IMR-90 (cell line): Measurements from ENCODE around the gene BMP10. TPM values are rescaled to one million over a fixed set of nuclear protein-coding genes. Genes with fewer than 3 reads are reported as not detected.

Experiments used
- ATAC-seq: fragments of 200-7000 bp; cut with Tn5 transposase; 2 replicates; pipeline ENCODE4 v1.9.1; 2020; ENCODE audit warnings: low read depth, mild to moderate bottlenecking, moderate library complexity
- BruUV-seq: library from RNA; stranded (reverse); fragments of 400-500 nt; replicated peaks from 2 replicates; lab custom pipeline; 2021; lab: Mats Ljungman, UMichigan
- CTCF ChIA-PET: fragments of 300-600 bp; formaldehyde crosslinking; extraction: SDS; loops from one replicate; lab custom pipeline; 2021; ENCODE audit warnings: antibody characterized with exemption; lab: Yijun Ruan, JAX
- POLR2A ChIA-PET: fragments of 300-600 bp; sonication (Branson Sonifier 250); formaldehyde crosslinking; loops from one replicate; lab custom pipeline; 2022; ENCODE audit warnings: antibody characterized with exemption; ENCODE audit not compliant: unreplicated experiment; lab: Charles Lee
- DNase-seq: peaks from one replicate; pipeline ENCODE4 v3.0.0; 2013
- H2AFZ ChIP-seq: replicated peaks from 2 replicates; pipeline ENCODE3; 2013; ENCODE audit warnings: low read length, mild to moderate bottlenecking; ENCODE audit not compliant: poor library complexity
- H2AK5ac ChIP-seq: 2 replicates; pipeline ENCODE4 v1.6.1; 2013; ENCODE audit warnings: low read depth, low read length, inconsistent platforms
- H2AK9ac ChIP-seq: replicated peaks from 2 replicates; pipeline ENCODE3; 2013; ENCODE audit warnings: mild to moderate bottlenecking, low read depth, low read length, moderate library complexity; ENCODE audit not compliant: poor library complexity
- H2BK120ac ChIP-seq: 2 replicates; pipeline ENCODE4 v1.6.1; 2013; ENCODE audit warnings: low read depth, low read length, inconsistent platforms
- H2BK15ac ChIP-seq: 3 replicates; pipeline ENCODE4 v1.6.1; 2013; ENCODE audit warnings: low read depth, low read length, inconsistent platforms
- H2BK20ac ChIP-seq: 2 replicates; pipeline ENCODE4 v1.6.1; 2013; ENCODE audit warnings: low read depth, mild to moderate bottlenecking, inconsistent platforms, low read length, moderate library complexity
- H2BK5ac ChIP-seq: 2 replicates; pipeline ENCODE4 v1.6.1; 2013; ENCODE audit warnings: mild to moderate bottlenecking, low read depth, low read length, inconsistent platforms; ENCODE audit not compliant: poor library complexity, severe bottlenecking
- H3K14ac ChIP-seq: replicated peaks from 2 replicates; pipeline ENCODE4 v1.6.1; 2013; ENCODE audit warnings: low read depth, low read length, inconsistent platforms
- H3K18ac ChIP-seq: 2 replicates; pipeline ENCODE4 v1.6.1; 2013; ENCODE audit warnings: low read depth, low read length, control low read depth
- H3K23ac ChIP-seq: 2 replicates; pipeline ENCODE4 v1.6.1; 2013; ENCODE audit warnings: low read depth, low read length, inconsistent platforms
- H3K27ac ChIP-seq: 2 replicates; pipeline ENCODE4 v1.5.1; 2013; ENCODE audit warnings: mild to moderate bottlenecking, control low read depth, low read length; ENCODE audit not compliant: insufficient read depth
- H3K27me3 ChIP-seq: 2 replicates; pipeline ENCODE4 v1.6.1; 2013; ENCODE audit warnings: low read length; ENCODE audit not compliant: control insufficient read depth, insufficient read depth
- H3K36me3 ChIP-seq: 2 replicates; pipeline ENCODE4 v1.6.1; 2013; ENCODE audit warnings: low read length, mixed read lengths; ENCODE audit not compliant: control insufficient read depth, insufficient read depth
- H3K4ac ChIP-seq: 2 replicates; pipeline ENCODE4 v1.6.1; 2013; ENCODE audit warnings: low read depth, low read length, inconsistent platforms
- H3K4me1 ChIP-seq: 2 replicates; pipeline ENCODE4 v1.6.1; 2013; ENCODE audit warnings: low read length, mixed read lengths; ENCODE audit not compliant: control insufficient read depth, insufficient read depth
- H3K4me2 ChIP-seq: 2 replicates; pipeline ENCODE4 v1.6.1; 2013; ENCODE audit warnings: low read depth, mild to moderate bottlenecking, control low read depth, low read length, moderate library complexity
- H3K4me3 ChIP-seq: 2 replicates; pipeline ENCODE4 v1.5.1; 2013; ENCODE audit warnings: low read depth, mild to moderate bottlenecking, control low read depth, low read length, moderate library complexity; ENCODE audit not compliant: insufficient read depth
- H3K56ac ChIP-seq: 2 replicates; pipeline ENCODE4 v1.6.1; 2013; ENCODE audit warnings: low read length, inconsistent platforms; ENCODE audit not compliant: insufficient read depth; ENCODE audit errors: extremely low read depth
- H3K79me1 ChIP-seq, 2 experiments: 2 replicates each; pipeline ENCODE4 v1.6.1; 2013; ENCODE audit warnings: low read length in 2 of 2, inconsistent platforms in 1 of 2, low read depth in 1 of 2
- H3K9ac ChIP-seq: 2 replicates; pipeline ENCODE4 v1.6.1; 2013; ENCODE audit warnings: low read depth, low read length, control low read depth
- H3K9me1 ChIP-seq: 2 replicates; pipeline ENCODE4 v1.6.1; 2013; ENCODE audit warnings: low read length, inconsistent platforms; ENCODE audit not compliant: insufficient read depth
- H3K9me3 ChIP-seq: 2 replicates; pipeline ENCODE4 v1.6.1; 2013; ENCODE audit warnings: low read length; ENCODE audit not compliant: control insufficient read depth, insufficient read depth
- H4K20me1 ChIP-seq: 2 replicates; pipeline ENCODE4 v1.6.1; 2013; ENCODE audit warnings: low read length, inconsistent platforms; ENCODE audit not compliant: insufficient read depth
- H4K5ac ChIP-seq: 2 replicates; pipeline ENCODE4 v1.6.1; 2013; ENCODE audit warnings: mild to moderate bottlenecking, low read depth, low read length, control low read depth
- H4K8ac ChIP-seq, 2 experiments: 2 replicates each; pipeline ENCODE4 v1.6.1; 2013; ENCODE audit warnings: low read depth in 2 of 2, low read length in 2 of 2, control low read depth in 1 of 2, inconsistent platforms in 1 of 2
- H4K91ac ChIP-seq: 2 replicates; pipeline ENCODE4 v1.6.1; 2013; ENCODE audit warnings: low read depth, low read length, inconsistent platforms; ENCODE audit not compliant: insufficient read depth
- CHD1 ChIP-seq: IDR thresholded peaks from 2 replicates; pipeline ENCODE4 v1.6.1; 2012; ENCODE audit warnings: low read depth, low read length, improper control_type of control experiment
- FOS ChIP-seq: fragments of 150-350 bp; IDR thresholded peaks from 2 replicates; pipeline ENCODE4 v1.6.1; 2016; ENCODE audit warnings: low read depth, low read length
- MAZ ChIP-seq: IDR thresholded peaks from 2 replicates; pipeline ENCODE4 v1.6.1; 2012; ENCODE audit warnings: low read depth, mild to moderate bottlenecking, low read length, improper control_type of control experiment, moderate library complexity, borderline replicate concordance
- MXI1 ChIP-seq: IDR thresholded peaks from 2 replicates; pipeline ENCODE4 v1.6.1; 2012; ENCODE audit warnings: low read depth, mild to moderate bottlenecking, low read length, moderate library complexity, borderline replicate concordance
- NFE2L2 ChIP-seq: fragments of 150-350 bp; IDR thresholded peaks from 2 replicates; pipeline ENCODE4 v1.6.1; 2016; ENCODE audit warnings: low read depth, mild to moderate bottlenecking, low read length
- RAD21 ChIP-seq: IDR thresholded peaks from 2 replicates; pipeline ENCODE4 v1.6.1; 2012; ENCODE audit warnings: low read length, improper control_type of control experiment
- RCOR1 ChIP-seq: IDR thresholded peaks from 2 replicates; pipeline ENCODE4 v1.6.1; 2012; ENCODE audit warnings: mild to moderate bottlenecking, low read length, improper control_type of control experiment; ENCODE audit not compliant: insufficient replicate concordance
- WGBS, 2 experiments: methylation state at CpG; one replicate each; pipeline versions ENCODE4 v1.1.5 to v1.1.7; 2013; ENCODE audit warnings: missing lambda C conversion rate in 2 of 2; ENCODE audit not compliant: insufficient read length in 1 of 2; ENCODE audit errors: extremely low coverage in 2 of 2; 5-methylcytosine and 5-hydroxymethylcytosine counted together
- dilution Hi-C: fragments of 300-500 bp; cut with HindIII; formaldehyde crosslinking; loops from one replicate; pipeline ENCODE4 v1.14.3; 2018; ENCODE audit warnings: low sequenced_read_pairs; ENCODE audit not compliant: unreplicated experiment
- in situ Hi-C: fragments of 300-500 bp; cut with MboI; formaldehyde crosslinking; loops from 3 replicates; pipeline ENCODE4 v1.14.3; 2019; ENCODE audit warnings: low sequenced_read_pairs, inconsistent platforms, mixed read lengths
- intact Hi-C: fragments of 100-400 bp; cut with micrococcal nuclease; formaldehyde crosslinking; loops from 2 replicates; pipeline ENCODE4 v1.10.0; 2022
- polyA plus RNA-seq, 3 experiments: library from polyadenylated mRNA; depleted of rRNA; stranded (reverse); fragments of >200 nt; gene quantifications; 2 replicates each; pipeline ENCODE4 v1.2.3, GENCODE V29; 2012; ENCODE audit warnings: low replicate concordance in 1 of 3
- total RNA-seq: library from RNA; depleted of rRNA; stranded (reverse); fragments of >200 nt; gene quantifications from 2 replicates; pipeline ENCODE4 v1.2.3, GENCODE V29; 2012
- TF ChIP-seq, protein P1 (sequence below): conservative IDR thresholded peaks from 2 replicates; pipeline ENCODE4 v1.5.1; 2012; ENCODE audit warnings: mild to moderate bottlenecking, low read depth, low read length, improper control_type of control experiment

Gene BMP10
- total and polyA plus RNA-seq, 2 of the 4 experiments (the other 2 are of a cell fraction) = not detected

DNA sequence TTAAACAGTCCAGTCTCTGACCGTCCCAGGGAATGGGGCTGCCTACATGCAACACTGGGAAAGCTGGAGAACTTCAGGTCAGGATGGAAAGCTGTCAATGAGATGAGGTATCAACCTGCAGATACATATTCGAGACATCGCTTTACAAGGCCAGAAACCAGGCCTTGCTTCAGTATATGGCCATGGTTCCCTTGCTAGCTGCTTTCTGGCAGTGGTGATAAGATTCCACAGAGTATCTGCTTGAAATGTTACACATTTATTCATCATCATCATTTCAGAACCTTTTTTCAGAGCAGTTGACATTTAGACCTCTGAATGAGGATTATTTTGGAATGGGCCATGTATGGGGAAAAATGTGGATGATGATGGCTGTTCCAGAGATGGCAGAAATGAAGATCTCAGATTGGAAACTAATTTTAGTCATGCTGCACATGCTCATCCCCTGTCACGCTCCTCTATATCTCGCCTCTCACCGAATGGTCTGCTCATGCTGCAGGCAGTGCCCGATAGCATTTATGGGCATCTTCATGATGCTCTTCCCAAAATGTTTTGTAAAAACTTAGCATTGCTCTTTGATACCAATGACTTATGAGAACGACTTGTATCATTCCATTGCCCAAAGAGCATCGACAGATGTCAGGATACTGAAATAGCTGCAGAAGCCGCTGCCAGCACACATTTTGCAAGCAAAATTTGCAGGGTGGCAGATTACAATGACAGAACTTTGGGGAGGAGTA lies 14.0 kb upstream of the BMP10 start:
- intact Hi-C loops = loop anchor here (5.0 kb wide), 1 partner anchor 38 kb away; no protein-coding TSS in a partner anchor
- BruUV-seq = no TSS peak
- H2BK15ac ChIP-seq = no peak overlapping the region
- no peak overlapping the region for H2AK5ac ChIP-seq
- POLR2A ChIA-PET = no interaction called here
- H3K9me3 ChIP-seq = 0 out of 2 replicates have a peak, but pooled peaks cover 2% of the 10 kb centered on the region
- no peak overlapping the region for H2BK5ac ChIP-seq
- H3K79me1 ChIP-seq = no peaks in the 10 kb centered on the region
- no peak overlapping the region for H3K4me3 ChIP-seq
- H3K4ac ChIP-seq = no peak overlapping the region
- H2BK120ac ChIP-seq = no peak overlapping the region
- CTCF ChIA-PET = no interaction called here
- dilution Hi-C loops = no loop called here
- H2BK20ac ChIP-seq = no peak overlapping the region
- H4K20me1 ChIP-seq = no peaks in the 10 kb centered on the region
- no peaks in the 10 kb centered on the region for H3K36me3 ChIP-seq
- H3K9ac ChIP-seq = no peak overlapping the region
- no peak for ATAC-seq
- 0 out of 2 replicates have a peak, but pooled peaks cover 1% of the 10 kb centered on the region for H3K27me3 ChIP-seq
- in situ Hi-C loops = no loop called here
- H3K9me1 ChIP-seq = no peaks in the 10 kb centered on the region
- H3K4me2 ChIP-seq = no peak overlapping the region
- no peak for DNase-seq
- H4K8ac ChIP-seq = no peak overlapping the region
- no peaks in the 10 kb centered on the region for H3K4me1 ChIP-seq
- no peak for TF ChIP-seq RCOR1
- no peak for TF ChIP-seq MAZ
- TF ChIP-seq MXI1 = no peak
- no peak for TF ChIP-seq CHD1
- TF ChIP-seq RAD21 = no peak
- TF ChIP-seq, protein P1, sequence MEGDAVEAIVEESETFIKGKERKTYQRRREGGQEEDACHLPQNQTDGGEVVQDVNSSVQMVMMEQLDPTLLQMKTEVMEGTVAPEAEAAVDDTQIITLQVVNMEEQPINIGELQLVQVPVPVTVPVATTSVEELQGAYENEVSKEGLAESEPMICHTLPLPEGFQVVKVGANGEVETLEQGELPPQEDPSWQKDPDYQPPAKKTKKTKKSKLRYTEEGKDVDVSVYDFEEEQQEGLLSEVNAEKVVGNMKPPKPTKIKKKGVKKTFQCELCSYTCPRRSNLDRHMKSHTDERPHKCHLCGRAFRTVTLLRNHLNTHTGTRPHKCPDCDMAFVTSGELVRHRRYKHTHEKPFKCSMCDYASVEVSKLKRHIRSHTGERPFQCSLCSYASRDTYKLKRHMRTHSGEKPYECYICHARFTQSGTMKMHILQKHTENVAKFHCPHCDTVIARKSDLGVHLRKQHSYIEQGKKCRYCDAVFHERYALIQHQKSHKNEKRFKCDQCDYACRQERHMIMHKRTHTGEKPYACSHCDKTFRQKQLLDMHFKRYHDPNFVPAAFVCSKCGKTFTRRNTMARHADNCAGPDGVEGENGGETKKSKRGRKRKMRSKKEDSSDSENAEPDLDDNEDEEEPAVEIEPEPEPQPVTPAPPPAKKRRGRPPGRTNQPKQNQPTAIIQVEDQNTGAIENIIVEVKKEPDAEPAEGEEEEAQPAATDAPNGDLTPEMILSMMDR = no peak
- no peak for TF ChIP-seq FOS
- TF ChIP-seq NFE2L2 = no peak
- H3K27ac ChIP-seq = no peak overlapping the region
- H4K91ac ChIP-seq = no peak overlapping the region
- H2AFZ ChIP-seq = no peak overlapping the region
- no peak overlapping the region for H3K23ac ChIP-seq
- H4K5ac ChIP-seq = no peak overlapping the region
- no peak overlapping the region; the same call in 1 of the 2 replicates for H3K14ac ChIP-seq
- no peak overlapping the region for H2AK9ac ChIP-seq
- H3K56ac ChIP-seq = no peak overlapping the region
- no peak overlapping the region for H3K18ac ChIP-seq
- WGBS, 2 experiments = 98% methylated on average over 6 of the region's 10 CpGs; no CpG with 5 or more reads in 1 of the 2 experiments
